ENCODE data around the gene IRX5.

IRX5 gene

DNA sequence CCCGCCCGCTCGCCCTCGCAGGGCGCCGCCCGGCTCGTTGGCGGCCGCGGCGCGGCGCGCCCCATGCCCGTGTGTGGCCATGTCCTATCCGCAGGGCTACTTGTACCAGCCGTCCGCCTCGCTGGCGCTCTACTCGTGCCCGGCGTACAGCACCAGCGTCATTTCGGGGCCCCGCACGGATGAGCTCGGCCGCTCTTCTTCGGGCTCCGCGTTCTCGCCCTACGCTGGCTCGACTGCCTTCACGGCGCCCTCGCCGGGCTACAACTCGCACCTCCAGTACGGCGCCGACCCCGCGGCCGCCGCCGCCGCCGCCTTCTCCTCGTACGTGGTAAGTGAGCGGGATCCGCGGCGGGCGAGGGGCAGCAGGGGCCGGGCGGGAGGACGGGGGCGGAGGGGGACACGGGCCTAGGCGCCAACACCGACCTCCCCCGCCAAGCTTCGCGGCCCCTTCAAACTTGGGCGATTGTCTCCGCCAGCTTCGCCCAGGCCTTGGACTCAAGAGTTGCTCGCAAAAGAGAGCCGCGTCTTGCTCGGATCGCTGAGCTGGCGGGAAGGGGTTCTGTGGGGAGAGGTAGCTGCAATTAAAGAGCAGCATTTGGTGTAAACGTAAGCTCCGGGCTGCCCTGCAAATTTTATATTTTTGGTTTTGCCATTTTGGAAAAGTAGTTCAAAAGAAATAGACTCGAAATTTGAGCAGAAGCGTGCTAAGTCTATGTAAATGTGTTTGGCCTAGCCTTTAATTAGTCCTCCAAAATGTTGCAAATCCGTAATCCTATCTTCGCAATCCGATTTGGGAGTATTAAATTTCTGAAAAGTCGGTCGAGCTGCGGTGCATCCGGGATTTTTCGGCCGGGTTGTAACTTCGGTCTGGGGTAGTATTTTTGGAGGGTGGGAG, 702 bp downstream of the IRX5 start:
- no peak for DNase-seq

DNA sequence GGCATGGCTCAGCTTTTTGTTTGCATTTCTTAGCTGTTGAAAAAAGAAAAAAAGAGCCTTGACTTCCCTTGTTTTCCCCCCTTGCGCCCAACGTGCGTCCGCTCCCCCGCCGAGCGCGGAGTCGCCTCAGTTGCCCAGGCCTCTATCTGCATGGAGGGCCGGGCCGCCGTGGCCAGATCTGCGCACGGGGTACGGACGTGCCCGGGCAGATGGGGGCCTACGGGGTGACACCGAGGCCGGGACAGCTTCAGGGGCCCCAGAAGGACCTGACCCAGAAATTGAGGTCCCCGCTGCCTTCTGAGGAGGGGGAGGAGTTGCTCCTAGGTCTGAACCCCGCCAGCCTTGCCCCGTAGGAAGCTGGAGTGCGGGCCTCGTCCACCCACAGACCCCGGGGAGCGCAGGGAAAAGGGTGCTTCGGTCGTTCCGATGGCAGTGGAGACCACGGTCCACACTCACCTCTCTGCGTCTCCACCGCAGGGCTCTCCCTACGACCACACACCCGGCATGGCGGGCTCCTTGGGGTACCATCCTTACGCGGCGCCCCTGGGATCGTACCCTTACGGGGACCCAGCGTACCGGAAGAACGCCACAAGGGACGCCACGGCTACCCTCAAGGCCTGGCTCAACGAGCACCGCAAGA, 1.5 kb downstream of the IRX5 start:
- no peak for DNase-seq

DNA sequence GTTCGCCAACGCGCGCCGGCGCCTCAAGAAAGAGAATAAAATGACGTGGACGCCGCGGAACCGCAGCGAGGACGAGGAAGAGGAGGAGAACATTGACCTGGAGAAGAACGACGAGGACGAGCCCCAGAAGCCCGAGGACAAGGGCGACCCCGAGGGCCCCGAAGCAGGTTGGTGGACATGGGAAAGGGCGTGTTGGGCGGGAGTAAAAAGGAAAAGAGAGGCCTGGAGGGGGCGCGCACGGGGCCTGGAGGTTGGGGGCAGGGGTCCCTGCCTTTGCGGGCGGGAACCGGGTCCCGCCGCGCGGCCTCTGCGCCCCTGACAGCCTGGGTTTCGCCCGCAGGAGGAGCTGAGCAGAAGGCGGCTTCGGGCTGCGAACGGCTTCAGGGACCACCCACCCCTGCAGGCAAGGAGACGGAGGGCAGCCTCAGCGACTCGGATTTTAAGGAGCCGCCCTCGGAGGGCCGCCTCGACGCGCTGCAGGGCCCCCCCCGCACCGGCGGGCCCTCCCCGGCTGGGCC, 2.1 kb downstream of the IRX5 start:
- no peak for DNase-seq

DNA sequence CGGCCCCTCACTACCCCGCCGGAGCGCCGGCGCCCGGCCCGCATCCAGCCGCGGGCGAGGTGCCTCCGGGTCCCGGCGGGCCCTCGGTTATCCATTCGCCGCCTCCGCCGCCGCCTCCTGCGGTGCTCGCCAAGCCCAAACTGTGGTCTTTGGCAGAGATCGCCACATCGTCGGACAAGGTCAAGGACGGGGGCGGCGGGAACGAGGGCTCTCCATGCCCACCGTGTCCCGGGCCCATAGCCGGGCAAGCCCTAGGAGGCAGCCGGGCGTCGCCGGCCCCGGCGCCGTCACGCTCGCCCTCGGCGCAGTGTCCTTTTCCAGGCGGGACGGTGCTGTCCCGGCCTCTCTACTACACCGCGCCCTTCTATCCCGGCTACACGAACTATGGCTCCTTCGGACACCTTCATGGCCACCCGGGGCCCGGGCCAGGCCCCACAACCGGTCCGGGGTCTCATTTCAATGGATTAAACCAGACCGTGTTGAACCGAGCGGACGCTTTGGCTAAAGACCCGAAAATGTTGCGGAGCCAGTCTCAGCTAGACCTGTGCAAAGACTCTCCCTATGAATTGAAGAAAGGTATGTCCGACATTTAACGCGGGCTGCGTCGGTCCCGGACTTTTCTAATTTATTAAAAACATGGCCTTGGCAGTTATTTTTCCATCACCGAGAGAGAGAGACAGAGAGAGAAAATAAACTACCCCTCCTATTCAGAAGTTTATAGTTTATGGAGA, 2.8 kb downstream of the IRX5 start:
- DNase-seq: no peak

DNA sequence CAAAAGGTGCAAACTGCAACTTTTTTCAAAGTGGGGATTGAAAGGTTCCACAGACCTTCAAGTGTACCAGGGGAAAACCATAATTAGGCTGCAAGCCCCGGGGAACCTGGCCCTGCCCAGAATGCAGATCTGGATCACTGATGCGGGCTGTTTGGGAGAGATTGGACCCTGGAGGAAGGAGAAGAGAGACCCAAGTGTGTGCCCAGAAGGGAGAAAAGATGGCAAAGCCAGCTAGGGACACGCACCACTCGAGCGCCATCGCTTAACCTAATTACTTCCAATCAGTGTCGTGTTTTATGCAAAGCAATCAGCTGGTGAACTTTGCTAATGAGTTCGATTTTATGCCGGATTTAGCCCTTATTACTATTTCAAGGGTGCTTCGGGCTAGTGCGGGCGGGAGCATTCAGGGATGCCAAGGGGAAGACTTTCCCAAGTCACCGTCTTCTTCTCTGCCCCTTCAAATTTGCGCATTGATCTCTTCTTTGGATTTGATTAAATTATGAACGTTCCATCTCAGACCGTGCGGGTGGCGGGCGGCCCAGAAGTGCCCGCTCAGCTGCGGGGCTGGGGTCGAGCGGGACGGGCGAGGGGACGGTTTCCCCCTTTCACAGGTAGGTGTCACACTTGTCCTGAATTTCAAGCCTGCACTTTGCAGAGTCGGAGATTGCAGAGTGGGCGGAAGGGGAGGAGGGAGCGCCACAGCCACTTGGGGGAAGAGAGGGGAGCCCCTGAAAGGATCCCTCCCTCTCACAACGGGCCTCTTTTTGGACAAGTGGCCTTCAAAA, 4.0 kb downstream of the IRX5 start:
- DNase-seq: no peak

DNA sequence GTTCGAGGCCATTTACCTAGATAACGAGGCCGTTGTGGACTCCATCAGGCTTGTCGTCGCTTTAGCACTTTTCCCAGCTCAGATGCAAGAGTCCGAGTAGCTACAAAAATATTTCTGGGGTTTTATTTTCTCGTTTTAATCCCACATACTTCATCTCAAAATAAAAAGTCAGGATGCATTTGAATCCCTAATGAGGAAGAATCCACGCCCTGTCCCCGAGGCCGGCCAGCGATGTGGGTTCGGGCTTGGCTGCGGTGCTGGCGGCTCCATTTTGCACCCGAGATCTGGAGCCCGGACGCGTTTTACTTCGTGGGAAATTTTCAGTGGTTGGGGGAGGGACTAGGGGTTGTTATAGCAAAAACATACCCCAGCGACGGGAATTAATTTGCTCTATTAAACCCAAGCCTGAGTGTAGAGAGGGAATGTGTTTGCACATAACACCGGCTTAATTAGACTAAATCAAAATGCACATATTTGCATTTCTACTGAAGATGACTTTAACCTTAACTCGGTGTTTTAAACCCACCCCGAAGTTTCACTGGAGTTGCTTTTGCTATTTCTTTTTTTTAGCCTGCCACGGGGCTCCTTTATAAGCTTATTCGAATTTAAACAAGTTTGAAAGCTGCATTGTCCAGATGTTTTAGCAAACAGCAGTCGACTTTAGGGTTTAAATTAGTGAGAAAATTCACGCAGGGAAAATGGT, 4.8 kb downstream of the IRX5 start:
- DNase-seq: no peak

DNA sequence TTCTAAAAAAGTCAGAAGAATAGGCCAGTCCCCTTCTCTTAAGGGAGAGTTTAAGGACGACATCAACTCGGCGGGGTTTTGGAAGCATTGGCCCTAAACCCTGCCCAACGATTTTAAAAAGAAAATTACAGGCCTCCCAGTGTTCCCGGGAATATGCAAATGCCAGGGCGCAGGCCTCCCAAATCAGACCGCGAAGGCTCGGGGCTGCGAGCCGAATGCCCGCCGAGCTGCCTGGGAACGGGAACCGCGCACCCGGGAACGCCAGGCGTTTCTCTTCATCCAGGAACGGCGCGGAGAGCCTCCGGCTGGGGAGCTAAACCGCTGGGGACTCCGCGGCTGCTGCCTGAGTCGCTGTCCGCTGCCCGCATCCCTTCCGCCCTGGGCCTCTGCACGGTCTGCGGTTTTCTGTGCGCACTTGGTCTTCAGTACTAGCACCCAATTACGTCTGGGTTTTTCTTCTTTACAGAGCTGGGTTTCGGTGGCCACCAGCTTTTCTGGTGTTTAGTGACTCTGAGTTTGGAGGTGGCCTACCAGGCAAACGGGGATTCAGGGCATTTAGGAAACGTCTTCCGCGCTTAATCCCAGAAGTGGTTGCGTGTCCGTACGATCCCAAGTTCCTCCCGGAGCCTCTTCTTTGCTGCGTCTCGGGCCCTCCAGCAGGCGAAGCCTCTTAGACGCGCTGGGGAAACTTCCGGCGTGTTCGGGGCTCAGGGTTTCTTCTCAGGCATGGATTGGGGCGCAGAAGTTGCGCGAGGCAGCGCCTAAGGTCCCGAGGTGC, 5.7 kb downstream of the IRX5 start:
- no peak for DNase-seq

DNA sequence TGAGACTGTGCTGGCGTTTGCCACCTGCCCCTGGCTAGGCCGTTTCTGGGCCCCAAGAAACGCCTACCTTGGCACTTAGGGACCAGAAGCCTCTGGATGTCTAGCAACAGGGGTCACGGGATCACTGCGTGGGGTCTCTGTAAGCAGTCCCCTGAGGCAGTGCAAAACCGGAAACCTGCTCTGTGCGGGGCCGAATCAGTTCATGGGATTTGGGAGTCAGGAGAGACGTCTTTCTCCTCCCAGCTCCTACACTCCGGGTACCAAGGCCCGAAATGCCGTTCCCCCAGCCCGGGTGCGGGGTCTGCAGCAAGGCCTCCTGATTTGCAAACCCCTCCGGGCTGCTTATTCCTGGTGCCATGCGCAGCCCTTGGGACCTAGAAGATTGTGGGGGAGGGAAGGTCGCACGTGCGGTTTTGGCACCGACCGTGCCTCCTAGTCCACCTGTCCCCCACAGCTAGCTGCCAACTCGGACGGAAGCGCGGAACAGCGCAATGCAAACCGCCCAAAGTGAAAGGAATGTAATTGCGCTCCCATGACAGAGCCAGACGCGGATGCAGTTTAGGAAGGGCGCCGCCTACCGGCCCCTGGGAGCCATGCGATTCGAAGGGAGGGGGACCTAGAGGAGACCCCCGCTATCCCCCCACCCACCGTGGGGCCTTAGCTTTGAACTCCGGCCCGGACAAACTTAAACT, 6.5 kb downstream of the IRX5 start:
- no peak for DNase-seq

DNA sequence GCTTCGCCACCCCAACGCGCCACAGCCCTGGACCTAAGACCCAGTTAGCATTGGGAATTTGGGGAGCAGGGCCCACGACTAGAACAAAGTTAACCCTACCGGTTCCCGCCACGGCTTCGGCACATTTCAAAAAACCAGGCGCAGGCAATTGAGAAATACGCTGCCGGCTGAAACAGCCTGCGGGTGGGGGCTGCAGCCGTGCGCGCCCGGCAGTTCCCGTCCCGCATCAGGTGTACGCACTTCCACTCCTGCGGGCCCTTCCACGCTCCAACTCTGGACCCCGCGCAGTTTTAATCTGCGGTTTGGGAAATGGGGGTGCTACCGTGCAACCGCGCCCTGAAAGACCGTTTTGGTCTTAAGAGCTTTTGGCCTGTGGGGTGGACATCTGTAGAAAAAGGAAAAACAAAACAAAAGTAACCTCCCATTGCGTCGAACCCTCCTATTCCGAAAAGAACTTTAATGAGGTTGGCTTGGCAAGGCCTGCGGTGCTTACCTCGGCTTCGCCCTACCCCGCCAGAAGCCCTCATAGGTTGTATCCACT, 7.1 kb downstream of the IRX5 start:
- DNase-seq: no peak

DNA sequence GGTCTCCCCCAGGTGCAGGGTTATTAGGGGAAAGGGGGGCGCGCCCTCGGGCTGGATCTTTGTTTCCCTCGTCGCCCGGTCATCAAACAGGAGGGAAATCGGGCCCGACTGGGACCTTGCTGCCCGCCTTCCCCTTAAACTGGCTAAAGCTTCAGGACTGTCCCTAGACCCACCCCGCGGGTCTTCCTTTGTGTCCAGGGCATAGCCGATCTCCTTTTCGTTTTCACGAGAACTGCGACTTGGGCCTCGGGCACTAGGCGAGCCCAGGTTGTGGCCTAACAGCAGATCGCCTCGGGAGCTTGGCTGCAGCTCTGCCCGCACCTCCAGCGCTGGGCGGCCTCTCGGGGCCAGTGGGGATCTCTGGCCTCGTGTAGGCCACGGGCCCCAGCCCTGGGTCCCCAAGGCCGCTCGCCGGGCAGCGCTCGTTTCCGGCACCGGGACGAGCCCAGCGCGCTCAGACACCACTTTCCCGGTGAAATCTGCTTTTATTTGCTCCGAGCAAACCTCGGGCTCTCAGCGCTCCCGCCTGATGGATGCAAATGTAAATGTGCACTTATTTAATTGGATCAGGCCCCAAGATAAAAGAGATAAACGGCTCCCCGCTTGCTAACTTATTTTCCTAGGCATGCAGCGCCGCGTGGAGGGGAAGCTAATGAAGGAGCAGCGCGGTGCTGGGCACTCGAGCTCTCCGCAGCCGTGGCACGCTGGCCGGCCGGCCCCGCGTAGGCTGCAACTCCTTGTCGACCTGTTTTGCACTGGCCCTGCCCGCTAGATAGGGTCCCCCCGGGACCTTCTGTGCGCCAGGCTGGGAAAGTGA, 7.8 kb downstream of the IRX5 start:
- no peak for DNase-seq

DNA sequence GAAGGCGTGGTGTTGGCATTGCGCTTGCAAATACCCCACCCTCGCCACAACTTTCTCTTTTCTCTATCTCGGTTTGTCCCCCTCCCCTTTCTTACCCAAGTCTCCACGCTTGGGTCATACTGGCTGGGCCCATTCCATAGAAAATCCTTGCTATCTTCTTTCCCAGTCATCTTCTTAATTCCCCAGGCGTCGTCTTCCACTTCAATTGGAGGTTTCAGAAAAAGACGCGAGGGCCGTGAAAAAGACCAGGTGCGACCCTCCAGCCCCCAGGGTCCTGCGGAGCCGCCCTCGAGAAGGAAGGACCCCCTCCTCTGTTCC, 8.3 kb downstream of the IRX5 start:
- no peak for DNase-seq

DNA sequence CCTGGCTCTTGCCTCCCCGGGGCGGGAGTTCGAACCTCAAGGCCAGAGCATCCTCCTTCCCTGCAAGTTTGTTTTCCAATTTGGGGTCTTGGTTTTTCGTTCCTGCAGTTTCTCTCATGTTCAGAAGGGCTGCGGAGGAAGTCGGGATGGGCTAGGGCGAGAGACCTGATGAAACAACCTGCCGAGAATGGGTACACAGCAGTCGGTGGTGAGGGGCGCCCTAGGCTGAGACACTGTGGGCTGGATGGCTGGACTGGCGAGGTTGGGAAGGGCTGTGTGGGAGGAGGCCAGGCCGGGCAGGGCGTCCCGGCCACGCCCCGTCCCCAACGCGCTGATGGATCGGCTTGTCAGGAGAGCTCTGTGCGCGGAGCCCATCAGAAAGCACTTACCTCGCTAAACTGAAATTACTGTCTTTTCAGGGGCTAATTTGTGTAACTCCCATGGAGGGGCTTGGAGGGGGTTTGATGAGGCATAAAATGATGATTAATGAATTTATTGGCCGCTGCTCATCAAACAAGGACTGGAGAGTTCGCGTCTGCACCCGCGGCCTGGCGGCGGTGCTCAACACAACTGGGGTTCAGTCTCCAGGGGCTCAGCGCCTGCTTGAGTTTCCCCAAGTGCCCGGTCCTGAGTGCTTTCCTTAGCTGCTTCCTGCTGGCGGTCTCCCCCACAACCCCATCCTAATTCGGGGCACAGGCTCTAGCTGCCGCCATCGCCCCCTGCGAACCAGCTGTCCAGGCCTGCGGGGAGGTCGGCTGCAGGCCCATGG, 9.0 kb downstream of the IRX5 start:
- no peak for DNase-seq

DNA sequence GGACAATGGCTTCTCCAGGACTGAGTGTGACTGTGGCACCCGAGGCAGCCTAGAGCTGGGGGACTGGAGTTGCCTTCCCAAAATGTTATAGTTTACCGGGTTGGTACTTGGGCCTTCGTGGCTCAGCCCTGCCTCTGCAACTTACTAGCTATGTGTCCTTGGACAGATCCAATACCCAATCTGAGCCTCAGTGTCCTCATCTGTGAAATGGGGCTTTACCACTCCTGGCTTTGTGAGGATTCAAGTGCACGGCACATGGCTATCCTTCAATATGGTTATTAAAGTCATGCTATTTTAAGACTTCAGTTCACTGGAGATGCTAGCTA, 9.6 kb downstream of the IRX5 start:
- no peak for DNase-seq

DNA sequence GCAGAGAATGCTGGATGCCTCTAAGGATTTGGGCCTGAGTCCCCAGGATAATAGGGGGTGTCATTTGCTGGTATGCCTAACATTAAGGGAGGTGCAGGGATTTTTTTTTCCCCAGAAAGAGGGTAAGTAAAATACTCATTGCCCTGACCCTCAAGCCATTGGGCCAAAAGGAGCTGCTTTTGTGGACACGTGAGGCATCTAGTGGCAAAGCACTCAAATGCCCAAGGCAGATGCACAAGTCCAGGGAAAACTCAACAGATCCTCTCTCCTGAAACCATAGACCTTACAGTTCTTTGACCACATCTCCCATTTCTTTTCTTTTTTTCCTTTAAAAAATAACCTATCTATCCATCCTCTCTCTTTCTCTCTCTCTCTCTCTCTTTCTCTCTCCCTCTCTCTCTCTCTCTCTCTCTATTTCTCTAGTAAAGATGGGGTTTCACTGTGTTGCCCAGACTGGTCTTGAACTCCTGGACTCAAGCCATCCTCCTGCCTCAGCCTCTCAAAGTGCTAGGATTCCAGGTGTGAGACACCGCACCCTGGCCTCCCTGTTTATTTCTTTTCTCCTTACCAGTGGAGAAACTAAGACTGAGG, 11.8 kb downstream of the IRX5 start:
- DNase-seq: no peak

DNA sequence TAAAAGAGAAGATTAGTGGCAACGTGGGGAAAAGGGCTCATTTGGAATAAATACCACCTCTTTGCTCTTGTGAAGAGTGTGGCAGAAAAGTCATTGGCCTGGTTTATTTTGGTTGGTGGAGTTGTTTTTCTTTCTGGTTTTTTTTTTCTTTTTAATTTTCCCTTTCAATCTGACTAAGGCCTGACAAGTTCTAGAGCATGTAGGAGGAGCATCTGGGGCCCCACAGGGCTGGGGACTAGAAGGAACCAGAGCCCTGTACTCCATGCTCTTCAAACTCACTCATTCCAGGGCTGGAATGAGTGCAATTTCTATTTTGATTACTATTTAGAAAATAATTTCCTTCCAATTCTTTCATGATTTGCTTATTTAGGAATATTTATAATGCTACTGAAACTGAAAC, 13.3 kb downstream of the IRX5 start:
- DNase-seq: no peak

DNA sequence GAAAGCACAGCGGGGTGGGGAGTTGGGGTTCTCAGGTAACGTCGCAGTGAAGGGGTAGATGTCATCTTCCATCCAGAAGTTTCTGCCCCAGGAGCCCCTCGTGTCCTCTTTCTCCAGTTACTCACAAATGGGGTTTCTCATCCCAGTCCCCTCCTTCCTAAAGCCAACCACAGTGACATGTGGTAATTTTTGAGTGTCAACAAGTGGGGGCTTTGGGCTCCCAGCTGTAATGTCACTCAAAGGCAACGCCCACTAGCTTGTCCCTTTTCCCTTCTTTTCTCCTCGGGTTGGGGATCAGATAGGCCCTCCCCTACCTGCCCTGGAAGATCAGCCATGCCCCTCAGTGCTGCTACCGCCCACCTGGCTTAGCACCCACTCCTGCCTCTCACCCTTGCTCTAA, 14.4 kb downstream of the IRX5 start:
- DNase-seq: no peak

DNA sequence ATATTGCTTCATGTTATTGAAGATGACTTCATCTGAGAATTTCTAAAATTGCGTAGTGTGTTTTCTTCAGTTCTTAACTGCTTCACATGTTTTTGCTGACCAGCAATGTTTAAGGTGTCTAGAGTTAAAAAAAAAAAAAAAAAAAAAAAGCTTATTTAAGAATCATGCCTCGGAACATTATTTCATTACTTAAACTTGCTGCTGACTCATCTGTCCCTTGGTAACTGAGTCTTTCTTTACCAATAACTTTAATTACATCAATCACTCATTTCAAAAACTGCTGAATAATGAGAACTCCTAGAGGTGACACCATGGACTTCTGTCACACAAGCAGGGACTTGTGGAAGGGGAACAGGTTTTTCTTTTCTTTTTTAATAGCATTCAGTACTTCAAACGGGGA, 16.2 kb downstream of the IRX5 start:
- no peak for DNase-seq

DNA sequence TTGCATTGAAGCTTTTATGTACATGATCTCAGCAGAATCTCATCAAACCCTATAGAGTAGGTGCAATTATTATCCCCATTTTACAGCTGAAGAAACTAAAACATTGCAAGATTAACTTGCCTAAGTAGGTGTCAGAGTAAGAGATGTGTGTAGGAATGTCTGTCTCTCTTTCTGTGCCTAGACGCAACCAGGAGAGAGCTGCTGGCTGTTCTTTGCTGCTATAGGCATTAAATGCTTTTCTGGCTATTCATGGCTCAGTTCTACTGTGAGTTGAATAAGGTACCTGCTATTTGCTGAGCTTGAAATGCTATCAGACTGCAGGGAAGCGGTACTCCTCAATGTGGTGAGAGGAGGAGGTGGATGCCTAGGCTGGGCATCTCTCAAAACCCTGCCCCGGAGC, 17.0 kb downstream of the IRX5 start:
- DNase-seq: no peak

DNA sequence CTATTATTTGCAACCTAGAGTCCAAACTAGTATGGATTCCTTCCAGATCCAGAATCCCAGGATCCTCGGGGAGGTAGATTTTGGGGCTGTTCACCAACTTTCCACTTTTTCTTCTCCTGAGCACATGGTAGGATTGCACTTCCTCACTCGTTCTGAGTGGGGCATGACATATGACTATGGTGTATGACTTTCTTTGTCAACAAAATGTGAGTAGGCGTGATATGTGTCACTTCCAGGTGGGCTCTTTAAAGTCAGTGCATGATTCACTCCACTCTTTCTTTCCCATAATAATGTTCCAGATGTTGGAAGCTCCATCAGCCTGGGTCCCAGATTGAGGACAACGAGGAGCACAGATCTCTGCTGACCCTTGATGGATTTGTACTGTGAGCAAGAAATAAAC, 21.5 kb downstream of the IRX5 start:
- DNase-seq: no peak
